ENCODE data around the gene GNG7.
A peak's percentile ranks its signal among the peaks of the same experiment; 100 is the strongest.
"Not testable (repeated sequence)": the region's sequence is repeated elsewhere in the genome, so short reads cannot be mapped to it uniquely, and the experiment has no call there.

Gene GNG7

GRCh38 chr19:2534423-2535013 is 168.0 kb downstream of the GNG7 start:
- no peak for DNase-seq (ENCODE audit: low read depth in 2 of 2)

- DNase-seq (ENCODE audit: low read depth in 2 of 2) = no peak
Measured at GRCh38 chr19:2533686-2534422, 168.6 kb downstream of the GNG7 start.

- no peak for DNase-seq (ENCODE audit: low read depth in 2 of 2)
Measured at GRCh38 chr19:2533072-2533425, 169.4 kb downstream of the GNG7 start.

DNA sequence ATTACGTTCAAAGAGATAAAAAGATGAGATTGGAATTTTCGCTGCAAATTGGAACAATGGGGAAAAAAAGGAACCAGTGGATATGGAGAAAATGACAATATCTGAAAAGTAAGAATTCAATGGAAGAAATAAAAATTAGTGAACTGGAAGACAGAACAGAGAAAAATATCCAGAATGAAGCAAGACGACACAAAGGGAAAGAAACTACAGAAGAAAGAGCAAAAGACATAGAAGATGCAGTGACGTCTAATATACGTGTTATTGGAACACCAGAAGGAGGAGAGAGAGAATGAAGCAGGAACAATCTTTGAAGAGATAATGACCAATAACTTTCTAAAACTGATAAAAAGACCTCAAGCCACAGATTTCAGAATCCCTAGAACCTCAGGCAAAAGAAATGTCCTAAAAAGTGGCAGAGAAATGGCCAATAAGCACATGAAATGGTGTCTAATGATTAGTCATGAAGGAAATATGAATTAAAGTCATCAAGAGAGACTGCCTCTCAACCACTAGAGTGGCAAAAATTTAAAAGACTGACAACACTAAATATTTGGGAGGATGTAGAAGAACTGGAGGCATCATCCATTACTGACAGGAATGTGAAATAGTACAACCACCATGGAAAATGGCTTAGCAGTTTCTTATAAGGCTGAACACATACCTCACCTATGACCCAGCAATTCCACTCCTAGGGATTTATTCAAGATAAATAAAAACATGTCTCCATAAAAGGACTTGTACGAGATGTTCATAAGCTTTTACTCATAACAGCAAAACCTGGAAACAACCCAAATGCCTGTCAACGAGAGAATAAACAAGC is 170.0 kb downstream of the GNG7 start:
- DNase-seq (ENCODE audit: low read depth in 2 of 2) = peak; percentile 74 to 81

DNA sequence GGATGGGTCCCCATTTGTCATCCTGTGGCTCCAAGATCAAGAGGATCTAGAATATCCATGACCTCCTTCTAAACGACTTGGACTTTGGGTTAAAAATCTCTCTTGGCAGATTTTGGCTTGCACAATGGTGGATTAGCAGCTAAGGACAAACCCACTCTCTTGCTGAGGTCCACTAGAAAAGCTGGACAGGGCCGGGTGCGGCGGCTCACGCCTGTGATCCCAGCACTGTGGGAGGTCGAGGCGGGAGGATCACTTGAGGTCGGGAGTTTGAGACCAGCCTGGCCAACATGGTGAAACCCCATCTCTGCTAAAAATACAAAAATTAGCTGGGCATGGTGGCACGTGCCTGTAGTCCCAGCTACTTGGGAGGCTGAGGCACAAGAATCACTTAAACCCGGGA is 172.6 kb downstream of the GNG7 start:
- not testable (repeated sequence) for DNase-seq (ENCODE audit: low read depth in 2 of 2)

GRCh38 chr19:2529473-2529918 is 173.0 kb downstream of the GNG7 start:
- DNase-seq (ENCODE audit: low read depth in 2 of 2) = peak; percentile 62 to 63

DNA sequence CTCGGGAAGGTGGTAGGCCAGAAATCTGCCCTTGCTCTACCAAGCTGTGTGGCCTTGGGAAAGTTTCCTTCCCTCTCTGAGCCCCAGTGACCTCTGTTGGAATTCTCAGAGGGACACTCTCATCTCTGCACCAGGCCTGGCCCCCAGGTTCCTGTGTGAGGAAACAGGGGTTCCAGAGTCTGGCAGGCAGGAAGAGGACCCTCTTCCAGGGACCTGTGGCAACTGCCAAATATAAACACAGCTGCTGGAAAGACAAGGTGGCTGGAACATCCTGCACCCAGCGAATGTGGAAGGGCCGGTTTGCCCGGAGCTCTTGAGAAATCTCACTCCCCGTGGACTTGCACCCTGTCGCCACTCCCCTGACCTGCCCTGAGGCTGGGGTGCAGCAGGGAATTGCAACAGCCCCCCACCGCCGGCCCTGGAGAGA is 173.8 kb downstream of the GNG7 start:
- no peak for DNase-seq (ENCODE audit: low read depth in 2 of 2)

DNA sequence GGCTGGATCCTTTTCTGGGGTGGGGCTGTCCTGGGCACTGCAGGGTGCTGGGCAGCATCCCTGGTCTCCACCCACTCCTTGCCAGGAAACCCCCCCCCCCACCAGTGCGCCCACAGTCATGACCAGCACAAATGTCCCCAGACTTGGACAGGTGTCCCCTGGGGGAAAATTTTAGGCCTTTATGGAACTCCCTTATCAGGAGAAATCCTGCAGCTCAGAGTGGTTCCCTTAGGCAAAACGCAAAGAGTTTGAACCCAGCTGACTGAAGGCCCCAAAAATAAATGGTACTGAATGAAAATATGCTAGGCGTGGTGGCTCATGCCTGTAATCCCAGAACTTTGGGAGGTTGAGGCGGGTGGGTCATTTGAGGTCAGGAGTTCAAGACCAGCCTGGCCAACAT is 174.8 kb downstream of the GNG7 start:
- no peak for DNase-seq (ENCODE audit: low read depth in 2 of 2)

DNA sequence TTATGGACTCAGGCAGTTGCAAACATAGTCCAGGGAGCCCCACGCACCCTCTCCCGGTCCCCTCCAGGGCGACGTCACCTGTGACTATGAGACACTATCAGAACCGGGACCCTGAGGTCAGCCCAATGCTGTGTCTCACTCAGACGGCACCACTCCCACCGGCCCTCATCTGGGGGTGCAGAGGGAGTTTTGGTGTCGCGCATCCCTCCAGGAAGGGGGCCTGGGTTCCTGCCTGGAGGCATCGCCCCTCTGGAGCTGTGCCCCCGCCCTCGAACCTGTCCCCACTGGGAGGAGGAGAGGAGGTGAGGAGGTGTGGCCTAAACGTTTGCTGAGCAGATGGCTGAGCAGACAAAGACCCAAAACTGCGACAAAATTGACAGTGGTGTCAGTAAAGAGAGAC is 175.3 kb downstream of the GNG7 start:
- no peak for DNase-seq (ENCODE audit: low read depth in 2 of 2)

- DNase-seq (ENCODE audit: low read depth in 2 of 2) = no peak
Measured at GRCh38 chr19:2524840-2525723, 177.4 kb downstream of the GNG7 start.

GRCh38 chr19:2524361-2524839 is 178.1 kb downstream of the GNG7 start:
- no peak for DNase-seq (ENCODE audit: low read depth in 2 of 2)

DNA sequence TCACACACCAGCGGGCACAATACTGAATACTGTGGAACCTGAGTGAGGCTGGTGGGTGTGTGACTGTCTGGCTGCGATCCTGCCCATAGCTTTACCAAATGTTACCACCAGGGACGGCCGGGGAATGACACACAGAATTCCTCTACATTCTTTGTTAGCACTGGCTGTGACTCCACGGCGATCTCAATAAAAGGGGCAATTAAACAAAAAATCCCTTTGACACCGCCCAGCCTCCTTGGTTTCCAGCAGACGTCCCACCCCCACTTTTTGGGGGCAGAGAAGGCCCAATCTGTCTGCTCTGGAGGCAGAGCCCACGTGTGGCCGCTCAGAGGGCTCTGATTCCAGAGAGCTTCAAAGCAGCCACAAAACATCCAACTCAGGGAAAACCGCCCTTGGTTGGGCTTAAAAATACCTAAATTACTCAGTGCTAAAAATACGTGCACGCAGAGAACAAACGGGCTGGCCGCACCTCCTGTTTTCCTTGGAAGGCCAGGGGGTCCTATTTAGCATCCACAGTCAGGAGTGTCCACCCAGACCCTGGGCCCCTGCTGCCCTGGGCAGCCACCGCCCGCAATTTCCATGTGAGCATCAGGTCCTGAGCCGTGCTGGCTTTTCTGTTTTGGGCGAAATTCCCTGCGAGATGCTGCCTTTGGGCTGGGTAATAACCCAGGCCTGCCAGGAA is 178.7 kb downstream of the GNG7 start:
- peak in 1 of 2 experiments; percentile 64 for DNase-seq (ENCODE audit: low read depth in 2 of 2)

DNA sequence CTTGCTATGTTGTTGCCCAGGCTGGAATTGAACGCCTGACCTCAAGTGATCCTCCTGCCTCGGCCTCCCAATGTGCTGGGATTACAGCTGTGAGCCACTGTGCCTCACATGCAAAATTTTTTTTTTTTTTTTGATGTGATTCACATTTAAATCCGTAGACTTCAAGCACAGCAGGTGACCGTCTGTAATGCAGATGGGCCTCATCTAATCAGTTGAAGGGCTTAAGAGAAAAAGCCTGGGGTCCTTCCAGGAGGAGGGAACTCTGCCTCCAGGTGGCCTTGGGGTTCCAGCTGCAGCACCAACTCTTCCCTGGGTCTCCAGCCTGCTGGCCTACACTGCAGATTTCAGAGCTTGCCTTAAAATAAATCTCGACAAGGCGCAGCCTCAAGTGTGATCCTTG is 183.0 kb downstream of the GNG7 start:
- no peak for DNase-seq (ENCODE audit: low read depth in 2 of 2)

DNA sequence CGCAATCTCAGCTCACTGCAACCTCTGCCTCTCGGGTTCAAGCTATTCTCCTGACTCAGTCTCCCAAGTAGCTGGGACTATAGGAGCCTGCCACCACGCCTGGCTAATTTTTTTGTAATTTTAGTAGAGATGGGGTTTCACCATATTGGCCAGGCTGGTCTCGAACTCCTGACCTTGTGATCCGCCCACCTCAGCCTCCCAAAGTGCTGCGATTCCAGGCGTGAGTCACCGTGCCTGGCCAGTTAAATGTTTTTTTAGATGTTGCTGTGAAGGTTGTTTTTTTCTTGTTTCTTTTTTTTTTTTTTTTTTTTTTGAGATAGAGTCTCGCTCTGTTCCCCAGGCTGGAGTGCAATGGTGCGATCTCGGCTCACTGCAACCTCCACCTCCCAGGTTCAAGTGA is 183.6 kb downstream of the GNG7 start:
- not testable (repeated sequence) for DNase-seq (ENCODE audit: low read depth in 2 of 2)

GRCh38 chr19:2517881-2518601 is 184.5 kb downstream of the GNG7 start:
- DNase-seq (ENCODE audit: low read depth in 2 of 2) = no peak

GRCh38 chr19:2516727-2517126 is 185.8 kb downstream of the GNG7 start:
- DNase-seq (ENCODE audit: low read depth in 2 of 2) = no peak

DNA sequence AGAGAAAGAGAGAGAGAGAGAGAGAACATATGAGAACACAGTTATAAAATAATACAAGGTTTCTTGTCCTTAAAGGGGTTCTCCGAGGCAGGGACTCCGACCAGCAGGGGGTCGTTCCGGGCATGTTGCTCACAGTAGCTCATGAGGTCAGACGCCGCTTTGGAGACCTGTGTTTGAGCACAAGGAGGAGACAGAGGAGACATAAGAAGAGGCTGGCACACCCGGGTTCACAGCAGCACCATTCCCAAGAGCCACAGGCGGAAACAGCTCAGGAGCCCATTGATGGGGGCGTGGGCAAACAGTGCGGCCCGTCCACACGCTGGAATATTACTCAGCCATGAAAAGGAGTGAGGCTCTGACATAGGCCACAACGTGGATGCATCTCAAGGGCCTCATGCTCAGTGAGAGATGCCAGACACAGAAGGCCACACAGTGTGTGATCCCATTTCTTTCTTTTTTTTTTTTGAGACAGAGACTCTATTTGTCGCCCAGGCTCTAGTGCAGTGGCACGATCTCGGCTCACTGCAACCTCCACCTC is 187.4 kb downstream of the GNG7 start:
- no peak for DNase-seq (ENCODE audit: low read depth in 2 of 2)

GRCh38 chr19:2512523-2513431 is 189.7 kb downstream of the GNG7 start:
- DNase-seq (ENCODE audit: low read depth in 2 of 2) = no peak

GRCh38 chr19:2511991-2512390 is 190.5 kb downstream of the GNG7 start:
- DNase-seq (ENCODE audit: low read depth in 2 of 2) = no peak

Measured in fibroblast of skin of left biceps (primary cell).